Measurements from ENCODE around the gene TUBE1.
A peak's percentile ranks its signal among the peaks of the same experiment; 100 is the strongest.

Gene TUBE1

GRCh38 chr6:112033791-112034615 is 53.3 kb downstream of the TUBE1 start:
- no peak for DNase-seq

GRCh38 chr6:112032728-112033127 is 54.6 kb downstream of the TUBE1 start:
- DNase-seq: no peak

GRCh38 chr6:112031960-112032359 is 55.3 kb downstream of the TUBE1 start:
- DNase-seq: peak; percentile 15

GRCh38 chr6:112030961-112031660 is 56.2 kb downstream of the TUBE1 start:
- no peak for DNase-seq

GRCh38 chr6:112030206-112030960 is 56.9 kb downstream of the TUBE1 start:
- no peak for DNase-seq

- peak; percentile 70 for DNase-seq
These were observed 58.0 kb downstream of the TUBE1 start for GRCh38 chr6:112029045-112029822.

GRCh38 chr6:112027942-112028674 is 59.2 kb downstream of the TUBE1 start:
- no peak for DNase-seq

GRCh38 chr6:112026933-112027332 is 60.3 kb downstream of the TUBE1 start:
- DNase-seq: no peak

- no peak for DNase-seq
These were observed 62.8 kb downstream of the TUBE1 start for GRCh38 chr6:112024464-112024863.

- DNase-seq: no peak
These were observed 64.5 kb downstream of the TUBE1 start for GRCh38 chr6:112022749-112023148.

- DNase-seq: no peak
These were observed 65.5 kb downstream of the TUBE1 start for GRCh38 chr6:112021691-112022310.
